Measurements from ENCODE around the gene RECK.

RECK gene

GRCh38 chr9:36011379-36011778 lies 25.3 kb upstream of the RECK start:
- no peaks in the 10 kb centered on the region for H3K36me3 ChIP-seq (ENCODE audit: control insufficient read depth, low read length)
- peaks cover 14% of the 10 kb centered on the region for H3K4me1 ChIP-seq (ENCODE audit: control insufficient read depth, low read length)
- no peak for TF ChIP-seq EZH2phosphoT487 (IDR thresholded peaks at IDR 0.05; ENCODE audit: borderline replicate concordance, low read length)
- no peak for TF ChIP-seq CTCF (IDR thresholded peaks at IDR 0.05; ENCODE audit: low read depth, low read length, poor library complexity, severe bottlenecking)
- no peak overlapping the region for H3K27ac ChIP-seq (ENCODE audit: low read depth, low read length)
- no peaks in the 10 kb centered on the region for H3K9me3 ChIP-seq (ENCODE audit: control insufficient read depth, insufficient read depth, low read length)
- H3K79me2 ChIP-seq (ENCODE audit: control insufficient read depth, low read length), result no peaks in the 10 kb centered on the region
- no peaks in the 10 kb centered on the region for H3K9me2 ChIP-seq (replicated peaks; ENCODE audit: control insufficient read depth, low read length)
- peaks cover 31% of the 10 kb centered on the region for H3K27me3 ChIP-seq (ENCODE audit: control insufficient read depth, low read length)
- no peaks in the 10 kb centered on the region for H3F3A ChIP-seq (ENCODE audit: control insufficient read depth, insufficient read depth)
- H3K4me3 ChIP-seq (ENCODE audit: low read length), result no peak overlapping the region
- H3K4me2 ChIP-seq (ENCODE audit: low read length), result no peak overlapping the region
- H4K20me1 ChIP-seq (ENCODE audit: control insufficient read depth, insufficient read depth, low read depth, low read length), result no peaks in the 10 kb centered on the region

- TF ChIP-seq EZH2phosphoT487 (IDR thresholded peaks at IDR 0.05; ENCODE audit: borderline replicate concordance, low read length), result no peak
- TF ChIP-seq CTCF (IDR thresholded peaks at IDR 0.05; ENCODE audit: low read depth, low read length, poor library complexity, severe bottlenecking), result no peak
- Histone ChIP-seq H3K4me3 (ENCODE audit: low read length) (no peak overlapping the region), H3K27ac (ENCODE audit: low read depth, low read length) (no peak overlapping the region), H4K20me1 (ENCODE audit: control insufficient read depth, insufficient read depth, low read depth, low read length) (no peaks in the 10 kb centered on the region), H3K4me1 (ENCODE audit: control insufficient read depth, low read length) (no peaks in the 10 kb centered on the region), H3K27me3 (ENCODE audit: control insufficient read depth, low read length) (peaks cover 8% of the 10 kb centered on the region), H3K4me2 (ENCODE audit: low read length) (no peak overlapping the region), H3K79me2 (ENCODE audit: control insufficient read depth, low read length) (no peaks in the 10 kb centered on the region), H3F3A (ENCODE audit: control insufficient read depth, insufficient read depth) (no peaks in the 10 kb centered on the region), H3K9me2 (replicated peaks; ENCODE audit: control insufficient read depth, low read length) (no peaks in the 10 kb centered on the region), H3K9me3 (ENCODE audit: control insufficient read depth, insufficient read depth, low read length) (no peaks in the 10 kb centered on the region), H3K36me3 (ENCODE audit: control insufficient read depth, low read length) (no peaks in the 10 kb centered on the region)
Observed at GRCh38 chr9:36017278-36017677, 19.4 kb upstream of the RECK start.

DNA sequence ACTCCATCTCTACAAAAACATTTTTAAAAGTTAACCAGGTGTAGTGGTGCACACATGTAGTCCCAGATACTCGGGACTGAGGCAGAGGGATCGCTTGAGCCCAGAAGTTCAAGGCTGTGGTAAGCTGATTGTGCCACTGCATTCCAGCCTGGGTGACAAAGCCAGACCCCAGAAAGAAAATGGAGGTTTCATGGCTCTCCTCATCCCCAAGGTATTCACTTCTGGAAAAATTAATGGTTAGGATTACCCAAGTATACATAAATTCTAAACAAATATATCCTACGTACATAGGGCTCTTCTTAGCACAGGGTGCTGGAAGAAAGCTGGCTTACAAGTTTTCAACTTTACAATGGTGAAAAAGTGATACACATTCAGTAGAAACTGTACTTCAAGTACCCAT lies 18.6 kb upstream of the RECK start:
- no peaks in the 10 kb centered on the region for H3K9me2 ChIP-seq (replicated peaks; ENCODE audit: control insufficient read depth, low read length)
- H3F3A ChIP-seq (ENCODE audit: control insufficient read depth, insufficient read depth), result no peaks in the 10 kb centered on the region
- no peaks in the 10 kb centered on the region for H3K9me3 ChIP-seq (ENCODE audit: control insufficient read depth, insufficient read depth, low read length)
- H3K4me1 ChIP-seq (ENCODE audit: control insufficient read depth, low read length), result no peaks in the 10 kb centered on the region
- peaks cover 8% of the 10 kb centered on the region; the same call in 1 of the 2 replicates for H3K27me3 ChIP-seq (ENCODE audit: control insufficient read depth, low read length)
- H4K20me1 ChIP-seq (ENCODE audit: control insufficient read depth, insufficient read depth, low read depth, low read length), result no peaks in the 10 kb centered on the region
- no peak overlapping the region for H3K4me2 ChIP-seq (ENCODE audit: low read length)
- H3K4me3 ChIP-seq (ENCODE audit: low read length), result no peak overlapping the region
- H3K36me3 ChIP-seq (ENCODE audit: control insufficient read depth, low read length), result no peaks in the 10 kb centered on the region
- H3K79me2 ChIP-seq (ENCODE audit: control insufficient read depth, low read length), result no peaks in the 10 kb centered on the region
- TF ChIP-seq CTCF (IDR thresholded peaks at IDR 0.05; ENCODE audit: low read depth, low read length, poor library complexity, severe bottlenecking) (no peak), EZH2phosphoT487 (IDR thresholded peaks at IDR 0.05; ENCODE audit: borderline replicate concordance, low read length) (no peak)
- H3K27ac ChIP-seq (ENCODE audit: low read depth, low read length), result no peak overlapping the region

All from DOHH2 (cell line).